ENCODE data around the gene FRYL. TPM values are rescaled to one million over a fixed set of nuclear protein-coding genes. Genes with fewer than 3 reads are reported as not detected.

FRYL gene
- polyA plus RNA-seq, 1 donor from 2014 or later = 64.0 TPM

DNA sequence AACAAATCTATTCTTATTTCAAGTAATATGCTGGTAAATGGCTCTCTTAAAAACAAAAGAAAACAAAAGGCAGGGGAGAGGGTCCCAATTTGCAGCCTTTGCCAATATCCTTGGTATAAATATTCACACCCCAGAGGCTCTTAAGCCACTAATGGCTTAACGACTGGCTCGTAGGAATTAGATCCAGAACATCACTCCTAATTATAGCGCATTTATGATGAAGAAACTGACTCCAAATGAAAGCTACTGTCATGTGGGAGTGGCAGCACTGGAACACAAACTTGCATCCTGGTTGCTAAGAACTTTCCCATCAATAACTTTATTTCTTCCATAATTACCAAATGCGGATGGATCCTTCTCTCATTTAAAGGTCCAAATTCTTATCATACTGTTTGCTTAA, 138.7 kb downstream of the FRYL start:
- peaks cover 15% of the 10 kb centered on the region for H3K79me2 ChIP-seq (replicated peaks; ENCODE audit: insufficient read depth, low read length)
- H3F3A ChIP-seq (ENCODE audit: insufficient read depth, low read length, poor library complexity, severe bottlenecking) = no peaks in the 10 kb centered on the region
- H3K27me3 ChIP-seq (ENCODE audit: insufficient read depth, low read depth, low read length) = no peaks in the 10 kb centered on the region
- TF ChIP-seq POLR2AphosphoS5 (IDR thresholded peaks at IDR 0.05) = no peak
- TF ChIP-seq, protein P1, sequence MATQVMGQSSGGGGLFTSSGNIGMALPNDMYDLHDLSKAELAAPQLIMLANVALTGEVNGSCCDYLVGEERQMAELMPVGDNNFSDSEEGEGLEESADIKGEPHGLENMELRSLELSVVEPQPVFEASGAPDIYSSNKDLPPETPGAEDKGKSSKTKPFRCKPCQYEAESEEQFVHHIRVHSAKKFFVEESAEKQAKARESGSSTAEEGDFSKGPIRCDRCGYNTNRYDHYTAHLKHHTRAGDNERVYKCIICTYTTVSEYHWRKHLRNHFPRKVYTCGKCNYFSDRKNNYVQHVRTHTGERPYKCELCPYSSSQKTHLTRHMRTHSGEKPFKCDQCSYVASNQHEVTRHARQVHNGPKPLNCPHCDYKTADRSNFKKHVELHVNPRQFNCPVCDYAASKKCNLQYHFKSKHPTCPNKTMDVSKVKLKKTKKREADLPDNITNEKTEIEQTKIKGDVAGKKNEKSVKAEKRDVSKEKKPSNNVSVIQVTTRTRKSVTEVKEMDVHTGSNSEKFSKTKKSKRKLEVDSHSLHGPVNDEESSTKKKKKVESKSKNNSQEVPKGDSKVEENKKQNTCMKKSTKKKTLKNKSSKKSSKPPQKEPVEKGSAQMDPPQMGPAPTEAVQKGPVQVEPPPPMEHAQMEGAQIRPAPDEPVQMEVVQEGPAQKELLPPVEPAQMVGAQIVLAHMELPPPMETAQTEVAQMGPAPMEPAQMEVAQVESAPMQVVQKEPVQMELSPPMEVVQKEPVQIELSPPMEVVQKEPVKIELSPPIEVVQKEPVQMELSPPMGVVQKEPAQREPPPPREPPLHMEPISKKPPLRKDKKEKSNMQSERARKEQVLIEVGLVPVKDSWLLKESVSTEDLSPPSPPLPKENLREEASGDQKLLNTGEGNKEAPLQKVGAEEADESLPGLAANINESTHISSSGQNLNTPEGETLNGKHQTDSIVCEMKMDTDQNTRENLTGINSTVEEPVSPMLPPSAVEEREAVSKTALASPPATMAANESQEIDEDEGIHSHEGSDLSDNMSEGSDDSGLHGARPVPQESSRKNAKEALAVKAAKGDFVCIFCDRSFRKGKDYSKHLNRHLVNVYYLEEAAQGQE (IDR thresholded peaks at IDR 0.05; ENCODE audit: borderline replicate concordance) = no peak
- no peak for TF ChIP-seq RAD21 (conservative IDR thresholded peaks at IDR 0.05)
- TF ChIP-seq MXI1 (conservative IDR thresholded peaks at IDR 0.05; ENCODE audit: poor library complexity, severe bottlenecking) = no peak
- no peak for TF ChIP-seq EP300 (conservative IDR thresholded peaks at IDR 0.05; ENCODE audit: poor library complexity, severe bottlenecking)
- TF ChIP-seq SMC3 (conservative IDR thresholded peaks at IDR 0.05; ENCODE audit: poor library complexity) = no peak
- TF ChIP-seq TAF1 (IDR thresholded peaks at IDR 0.05; ENCODE audit: low read depth) = no peak
- TF ChIP-seq, protein P2, sequence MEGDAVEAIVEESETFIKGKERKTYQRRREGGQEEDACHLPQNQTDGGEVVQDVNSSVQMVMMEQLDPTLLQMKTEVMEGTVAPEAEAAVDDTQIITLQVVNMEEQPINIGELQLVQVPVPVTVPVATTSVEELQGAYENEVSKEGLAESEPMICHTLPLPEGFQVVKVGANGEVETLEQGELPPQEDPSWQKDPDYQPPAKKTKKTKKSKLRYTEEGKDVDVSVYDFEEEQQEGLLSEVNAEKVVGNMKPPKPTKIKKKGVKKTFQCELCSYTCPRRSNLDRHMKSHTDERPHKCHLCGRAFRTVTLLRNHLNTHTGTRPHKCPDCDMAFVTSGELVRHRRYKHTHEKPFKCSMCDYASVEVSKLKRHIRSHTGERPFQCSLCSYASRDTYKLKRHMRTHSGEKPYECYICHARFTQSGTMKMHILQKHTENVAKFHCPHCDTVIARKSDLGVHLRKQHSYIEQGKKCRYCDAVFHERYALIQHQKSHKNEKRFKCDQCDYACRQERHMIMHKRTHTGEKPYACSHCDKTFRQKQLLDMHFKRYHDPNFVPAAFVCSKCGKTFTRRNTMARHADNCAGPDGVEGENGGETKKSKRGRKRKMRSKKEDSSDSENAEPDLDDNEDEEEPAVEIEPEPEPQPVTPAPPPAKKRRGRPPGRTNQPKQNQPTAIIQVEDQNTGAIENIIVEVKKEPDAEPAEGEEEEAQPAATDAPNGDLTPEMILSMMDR (IDR thresholded peaks at IDR 0.05; ENCODE audit: poor library complexity, severe bottlenecking) = no peak
- TF ChIP-seq EZH2 (IDR thresholded peaks at IDR 0.05; ENCODE audit: borderline replicate concordance, insufficient read depth, low read length, poor library complexity, severe bottlenecking) = no peak
- H3K4me2 ChIP-seq (ENCODE audit: low read length) = no peak overlapping the region
- H3K9ac ChIP-seq (ENCODE audit: low read length) = no peak overlapping the region
- no peaks in the 10 kb centered on the region for H3K36me3 ChIP-seq (ENCODE audit: insufficient read depth, low read length)
- no peak overlapping the region for H3K4me3 ChIP-seq (ENCODE audit: low read length)
- no peak overlapping the region for H3K27ac ChIP-seq (ENCODE audit: low read length)
- no peak overlapping the region for H2AFZ ChIP-seq (ENCODE audit: low read depth, low read length)
- H4K20me1 ChIP-seq (ENCODE audit: insufficient read depth) = no peaks in the 10 kb centered on the region
- no peaks in the 10 kb centered on the region for H3K9me2 ChIP-seq (ENCODE audit: insufficient read depth, low read length)
- H3K9me3 ChIP-seq (ENCODE audit: low read length) = no peaks in the 10 kb centered on the region

DNA sequence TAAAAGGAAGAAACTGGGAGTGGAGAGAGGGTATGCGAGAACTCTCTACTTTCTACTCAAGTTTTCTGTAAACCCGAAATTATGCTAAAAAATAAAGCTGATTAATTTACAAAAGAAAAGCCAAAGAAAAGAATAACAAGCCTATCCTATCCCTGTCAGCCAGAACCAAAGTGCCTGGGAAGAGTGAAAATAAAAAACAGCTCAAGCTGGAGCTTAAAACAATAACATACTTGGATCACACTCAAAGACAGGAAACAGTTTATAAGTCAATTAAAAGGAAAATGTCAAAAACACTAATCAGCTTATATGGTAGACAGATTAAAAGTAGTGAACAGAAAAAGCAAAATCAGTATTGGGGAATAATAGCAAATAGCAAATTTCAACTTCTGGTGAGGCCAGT, 139.4 kb downstream of the FRYL start:
- Histone ChIP-seq H4K20me1 (ENCODE audit: insufficient read depth) (no peaks in the 10 kb centered on the region), H3K9me3 (ENCODE audit: low read length) (no peaks in the 10 kb centered on the region), H3F3A (ENCODE audit: insufficient read depth, low read length, poor library complexity, severe bottlenecking) (no peaks in the 10 kb centered on the region), H3K9ac (ENCODE audit: low read length) (no peak overlapping the region), H3K27me3 (ENCODE audit: insufficient read depth, low read depth, low read length) (no peaks in the 10 kb centered on the region), H3K36me3 (ENCODE audit: insufficient read depth, low read length) (no peaks in the 10 kb centered on the region), H3K27ac (ENCODE audit: low read length) (no peak overlapping the region), H3K9me2 (ENCODE audit: insufficient read depth, low read length) (no peaks in the 10 kb centered on the region), H3K4me3 (ENCODE audit: low read length) (no peak overlapping the region), H2AFZ (ENCODE audit: low read depth, low read length) (no peak overlapping the region), H3K4me2 (ENCODE audit: low read length) (no peak overlapping the region), H3K79me2 (replicated peaks; ENCODE audit: insufficient read depth, low read length) (peaks cover 18% of the 10 kb centered on the region)
- no peak for TF ChIP-seq POLR2AphosphoS5 (IDR thresholded peaks at IDR 0.05)
- no peak for TF ChIP-seq EZH2 (IDR thresholded peaks at IDR 0.05; ENCODE audit: borderline replicate concordance, insufficient read depth, low read length, poor library complexity, severe bottlenecking)
- no peak for TF ChIP-seq SMC3 (conservative IDR thresholded peaks at IDR 0.05; ENCODE audit: poor library complexity)
- TF ChIP-seq, protein P2 (IDR thresholded peaks at IDR 0.05; ENCODE audit: poor library complexity, severe bottlenecking) = no peak
- no peak for TF ChIP-seq TAF1 (IDR thresholded peaks at IDR 0.05; ENCODE audit: low read depth)
- no peak for TF ChIP-seq EP300 (conservative IDR thresholded peaks at IDR 0.05; ENCODE audit: poor library complexity, severe bottlenecking)
- TF ChIP-seq RAD21 (conservative IDR thresholded peaks at IDR 0.05) = no peak
- no peak for TF ChIP-seq MXI1 (conservative IDR thresholded peaks at IDR 0.05; ENCODE audit: poor library complexity, severe bottlenecking)
